Stimulated activated CD4-positive, alpha-beta T cell treated with anti-CD3 and anti-CD28 coated beads, Interleukin-15, amount 100 ng/mL, for 48 hours (primary cell): Measurements from ENCODE around the gene TMEM109.

Experiments used
- DNase-seq, 2 donors: peaks; one replicate each; pipeline ENCODE4 v3.0.0-alpha.2; 2020; ENCODE audit warnings: low read depth in 2 of 2

The TMEM109 gene, protein sequence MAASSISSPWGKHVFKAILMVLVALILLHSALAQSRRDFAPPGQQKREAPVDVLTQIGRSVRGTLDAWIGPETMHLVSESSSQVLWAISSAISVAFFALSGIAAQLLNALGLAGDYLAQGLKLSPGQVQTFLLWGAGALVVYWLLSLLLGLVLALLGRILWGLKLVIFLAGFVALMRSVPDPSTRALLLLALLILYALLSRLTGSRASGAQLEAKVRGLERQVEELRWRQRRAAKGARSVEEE

DNA sequence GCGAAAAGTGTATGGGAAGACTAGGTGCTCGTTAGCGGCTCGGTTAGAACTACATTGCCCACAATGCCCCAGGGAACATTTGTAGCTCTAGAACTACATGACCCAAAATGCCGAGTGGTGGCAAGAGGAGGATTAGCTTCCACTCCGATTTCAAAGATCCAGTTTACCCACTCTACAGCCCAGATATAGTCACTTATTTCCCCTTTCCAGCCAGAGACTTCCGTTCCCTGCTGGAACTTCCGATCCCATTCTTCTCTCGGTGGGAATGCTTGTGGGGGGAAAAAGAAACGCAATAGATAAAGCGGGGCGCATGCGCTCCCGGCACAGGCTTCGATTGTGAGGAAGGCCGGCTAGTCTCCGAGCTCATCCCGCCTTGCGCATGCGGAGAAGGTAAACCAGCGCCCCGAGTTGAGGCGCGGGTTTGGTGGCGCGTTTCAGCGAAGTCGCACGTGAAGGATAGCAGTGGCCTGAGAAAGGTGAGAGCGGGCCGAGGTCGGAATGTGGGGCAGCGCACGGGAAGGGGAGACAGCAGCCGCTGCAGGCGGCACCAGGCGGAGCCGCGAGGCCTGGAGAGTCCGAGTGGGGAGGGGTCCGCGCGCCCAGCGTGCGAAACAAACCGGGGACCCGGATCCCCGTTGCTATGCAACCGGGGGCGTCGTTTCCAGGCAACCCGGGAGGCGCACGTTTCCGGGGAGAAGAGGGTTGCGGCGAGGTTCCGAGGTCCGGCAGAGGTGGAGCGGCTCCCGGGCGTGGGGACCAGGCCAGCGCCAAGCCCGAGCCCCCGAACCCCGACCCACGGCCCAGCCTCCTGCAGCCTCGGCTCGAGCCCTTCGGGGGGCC is at the start of gene TMEM109:
Gene TMEM109, plus strand, starts transcription at position 366 of the 840 bp plus-strand sequence. CDS start 5,536 bp downstream, outside the sequence.
- DNase-seq, result peak; percentile 79 to 82

DNA sequence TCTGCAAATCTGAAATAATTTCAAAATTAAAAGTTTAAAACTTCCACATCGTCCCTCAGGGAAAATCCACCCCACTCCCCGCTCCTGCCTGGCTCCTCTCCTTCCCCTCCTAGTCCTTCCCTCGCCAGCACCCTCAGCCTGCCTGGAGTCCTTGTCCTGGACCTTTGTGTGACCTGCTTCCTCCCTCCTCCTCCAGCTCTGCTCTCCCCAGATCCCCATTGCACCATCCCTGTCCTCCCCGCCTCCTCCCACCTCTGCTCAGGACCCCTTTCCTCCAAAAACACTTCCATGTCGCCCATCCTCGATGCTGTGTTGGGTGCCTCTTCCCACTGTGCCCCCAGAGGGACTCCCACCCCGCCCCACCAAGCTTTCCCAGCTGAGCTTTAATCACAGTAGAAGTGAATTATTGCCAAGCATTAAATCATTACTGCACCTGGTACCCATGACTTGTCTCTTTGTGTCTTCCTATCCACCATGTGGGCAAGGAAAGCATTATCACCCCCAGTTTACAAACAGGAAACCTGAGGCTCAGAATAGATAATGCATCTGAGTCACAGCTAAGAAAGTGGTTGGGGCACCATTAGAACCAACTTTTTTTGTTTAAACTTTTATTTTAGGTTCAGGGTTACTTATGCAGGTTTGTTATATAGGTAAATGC is 49.0 kb upstream of the TMEM109 start:
- no peak for DNase-seq

DNA sequence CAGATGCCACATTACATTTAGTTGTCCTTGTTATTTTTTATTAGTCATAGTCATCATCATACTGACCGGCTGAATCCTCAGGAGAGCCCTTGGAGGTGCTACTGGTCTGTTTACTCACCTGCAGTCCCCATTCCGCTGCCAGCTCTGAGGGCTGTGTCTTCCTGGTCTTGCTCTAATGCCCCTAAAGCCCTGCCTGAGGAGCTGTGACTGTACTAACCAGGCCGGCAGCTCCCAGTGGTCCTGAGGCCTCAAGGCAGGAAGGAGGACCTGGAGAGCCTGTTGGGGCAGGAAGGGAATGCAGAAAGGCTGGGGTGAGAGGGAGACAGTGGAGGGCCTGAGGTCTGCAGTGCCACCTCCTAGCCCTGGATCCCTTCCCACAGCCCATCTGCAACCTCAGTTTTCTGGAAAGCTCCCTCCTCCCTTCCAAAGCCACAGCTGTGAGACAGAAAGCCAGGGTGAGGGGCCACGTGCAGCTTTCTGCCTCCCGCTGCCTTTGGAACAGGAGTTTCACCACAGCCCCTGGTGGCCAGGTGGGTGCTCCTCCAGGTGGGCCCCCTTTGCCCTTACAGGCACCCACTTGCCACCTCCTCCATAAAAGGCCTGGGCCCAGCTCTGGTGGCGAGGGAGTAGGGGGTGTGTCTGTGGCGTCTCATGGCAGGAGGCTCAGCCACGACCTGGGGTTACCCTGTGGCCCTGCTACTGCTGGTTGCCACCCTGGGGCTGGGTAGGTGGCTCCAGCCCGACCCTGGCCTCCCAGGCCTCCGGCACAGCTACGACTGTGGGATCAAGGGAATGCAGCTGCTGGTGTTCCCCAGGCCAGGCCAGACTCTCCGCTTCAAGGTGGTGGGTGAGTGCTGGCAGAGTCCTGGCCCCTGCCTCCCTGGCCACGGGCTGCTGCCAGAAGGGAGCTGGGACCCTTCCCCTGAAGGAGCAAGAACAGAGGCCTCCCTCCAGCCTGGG is 46.8 kb upstream of the TMEM109 start, which contains the start of gene ZP1:
Gene ZP1, plus strand, starts transcription at position 632 of the 960 bp plus-strand sequence. Its CDS starts 20 bp downstream, at position 652.
- DNase-seq, result no peak

DNA sequence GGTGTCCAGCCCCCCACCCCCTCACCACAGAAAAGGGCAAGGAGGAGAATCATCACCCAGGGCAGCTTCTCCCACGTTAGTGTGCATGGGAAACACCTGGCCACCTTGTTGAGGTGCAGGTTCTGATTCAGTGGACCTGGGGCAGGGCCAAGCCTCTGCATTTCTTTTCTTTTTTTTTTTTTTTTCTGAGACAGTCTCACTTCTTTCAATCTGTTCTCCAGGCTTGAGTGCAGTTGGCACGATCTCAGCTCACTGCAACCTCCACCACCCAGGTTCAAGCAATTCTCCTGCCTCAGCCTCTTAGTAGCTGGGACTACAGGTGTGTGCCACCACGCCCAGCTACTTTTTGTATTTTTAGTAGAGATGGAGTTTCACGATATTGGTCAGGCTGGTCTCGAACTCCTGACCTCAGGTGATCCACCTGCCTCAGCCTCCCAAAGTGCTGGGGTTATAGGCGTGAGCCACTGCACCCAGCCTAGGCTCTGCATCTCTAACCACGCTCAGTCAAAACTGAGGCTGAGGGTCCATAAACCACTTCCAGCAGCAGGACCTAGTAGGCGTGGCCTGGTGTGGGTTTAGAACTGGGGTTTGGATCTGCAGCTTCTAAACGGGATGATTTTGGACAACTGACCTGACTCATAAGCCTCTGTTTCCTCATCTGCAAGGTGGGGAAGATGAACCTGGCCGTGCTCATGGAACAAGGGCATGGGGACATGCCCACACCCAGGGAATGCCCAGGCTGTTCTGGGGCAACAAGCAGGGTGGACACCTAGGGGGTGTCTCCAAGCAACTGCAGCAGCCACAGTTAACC is 45.9 kb upstream of the TMEM109 start:
- no peak for DNase-seq

DNA sequence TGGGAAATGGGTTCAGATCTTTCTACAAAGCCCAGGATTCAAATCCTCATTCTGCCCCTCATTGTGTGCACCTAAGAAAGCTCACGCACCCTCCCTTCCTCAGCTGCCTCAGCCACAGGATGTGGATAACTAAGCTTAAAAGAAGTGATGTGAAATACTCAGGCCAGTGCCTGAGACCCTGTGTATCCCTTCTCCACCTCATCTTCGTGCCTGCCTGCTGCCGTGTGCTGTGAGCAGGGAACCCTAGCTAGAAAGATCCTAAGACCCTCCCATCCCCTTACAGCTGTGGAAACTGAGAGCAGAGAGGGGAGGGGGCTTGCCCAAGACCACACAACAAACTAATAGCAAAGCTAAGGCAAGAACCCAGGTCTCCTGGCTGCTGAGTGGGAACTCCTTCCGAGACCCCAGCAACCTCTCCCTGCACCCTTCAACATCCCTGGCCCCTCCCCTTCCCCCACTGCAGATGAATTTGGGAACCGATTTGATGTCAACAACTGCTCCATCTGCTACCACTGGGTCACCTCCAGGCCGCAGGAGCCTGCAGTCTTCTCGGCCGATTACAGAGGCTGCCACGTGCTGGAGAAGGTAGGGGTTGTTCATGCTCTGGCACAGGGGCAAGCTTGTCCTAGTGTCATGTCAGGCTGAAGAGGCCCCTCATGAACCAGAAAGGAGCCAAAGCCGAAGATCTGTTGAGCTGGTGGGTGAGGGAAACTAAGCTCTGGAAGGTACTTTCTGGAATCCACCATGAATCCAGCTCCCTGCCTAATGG is 45.1 kb upstream of the TMEM109 start:
- no peak for DNase-seq

DNA sequence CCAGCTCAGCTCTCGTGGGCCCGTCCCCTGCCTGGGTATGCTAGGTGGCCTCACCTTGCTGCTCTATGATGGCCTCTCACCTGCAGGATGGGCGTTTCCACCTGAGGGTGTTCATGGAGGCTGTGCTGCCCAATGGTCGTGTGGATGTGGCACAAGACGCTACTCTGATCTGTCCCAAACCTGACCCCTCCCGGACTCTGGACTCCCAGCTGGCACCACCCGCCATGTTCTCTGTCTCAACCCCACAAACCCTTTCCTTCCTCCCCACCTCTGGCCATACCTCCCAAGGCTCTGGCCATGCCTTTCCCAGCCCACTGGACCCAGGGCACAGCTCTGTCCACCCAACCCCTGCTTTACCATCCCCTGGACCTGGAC is 44.5 kb upstream of the TMEM109 start:
- DNase-seq, result no peak

DNA sequence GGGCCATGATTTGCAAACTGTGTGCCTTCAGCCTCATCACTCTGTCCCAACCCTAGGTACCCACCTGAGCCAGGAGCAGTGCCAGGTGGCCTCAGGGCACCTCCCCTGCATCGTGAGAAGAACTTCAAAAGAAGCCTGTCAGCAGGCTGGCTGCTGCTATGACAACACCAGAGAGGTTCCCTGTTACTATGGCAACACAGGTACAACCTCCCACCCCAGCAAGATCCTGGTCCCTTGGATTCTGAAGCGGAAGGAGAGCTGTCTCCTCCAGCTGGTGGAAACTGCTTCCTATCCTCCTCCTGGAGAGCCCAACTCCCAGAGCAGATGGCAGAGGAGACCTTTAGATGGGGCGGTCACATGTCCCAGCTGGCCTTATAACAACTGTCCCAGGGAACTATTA is 43.7 kb upstream of the TMEM109 start:
- no peak for DNase-seq

DNA sequence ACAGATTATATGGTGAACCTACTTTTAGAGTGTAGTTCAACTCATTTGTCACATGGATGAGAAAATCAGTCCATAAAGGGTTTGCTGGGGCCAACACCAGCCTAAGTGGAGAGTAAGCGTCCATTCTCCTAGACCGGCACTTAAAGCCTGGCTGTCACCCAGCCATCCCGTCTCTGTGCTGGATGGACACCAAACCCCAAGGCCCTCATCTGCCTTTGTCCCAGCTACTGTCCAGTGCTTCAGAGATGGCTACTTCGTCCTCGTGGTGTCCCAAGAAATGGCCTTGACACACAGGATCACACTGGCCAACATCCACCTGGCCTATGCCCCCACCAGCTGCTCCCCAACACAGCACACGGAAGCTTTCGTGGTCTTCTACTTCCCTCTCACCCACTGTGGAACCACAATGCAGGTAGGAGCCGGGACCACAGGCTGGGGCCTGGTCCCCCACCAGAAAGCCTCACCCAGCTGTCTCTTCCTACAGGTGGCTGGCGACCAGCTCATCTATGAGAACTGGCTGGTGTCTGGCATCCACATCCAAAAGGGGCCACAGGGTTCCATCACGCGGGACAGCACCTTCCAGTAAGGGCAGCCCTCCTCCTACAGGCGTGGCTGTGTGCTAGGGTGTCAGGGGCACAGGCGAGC is 43.1 kb upstream of the TMEM109 start:
- DNase-seq, result no peak

DNA sequence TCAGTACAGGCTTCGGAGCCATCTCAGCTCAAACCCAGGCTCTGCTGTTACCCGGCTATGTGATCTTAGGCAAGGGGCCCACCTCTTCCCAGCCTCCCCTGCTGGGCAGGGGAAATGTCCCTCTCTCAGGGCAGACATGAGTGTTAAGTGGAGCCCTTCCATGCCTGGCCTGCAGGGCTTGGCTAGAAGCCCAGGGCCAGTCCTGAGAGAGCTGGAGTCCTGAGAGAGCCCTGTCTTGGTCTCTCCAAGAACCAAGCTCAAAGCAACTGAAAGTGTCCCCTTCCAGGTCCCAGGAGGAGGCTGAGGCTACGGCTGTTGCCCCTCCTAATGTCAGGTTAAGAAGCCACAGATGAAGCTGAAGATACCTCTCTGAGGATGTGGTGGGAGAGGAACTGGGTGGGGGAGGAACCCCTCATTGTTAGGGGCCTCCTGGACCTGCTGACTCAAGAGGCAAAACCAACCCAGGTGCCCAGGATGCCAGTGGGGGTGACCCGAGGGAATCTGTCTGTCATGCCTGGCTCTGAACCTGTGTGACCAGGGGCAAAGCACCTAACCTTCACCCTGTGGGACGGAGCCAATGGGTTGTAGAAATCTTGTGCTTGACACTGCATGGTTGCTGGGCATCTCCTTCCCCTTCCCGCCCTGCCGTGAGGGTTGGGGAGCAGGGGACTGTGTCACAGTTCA is 42.4 kb upstream of the TMEM109 start:
- DNase-seq, result no peak

DNA sequence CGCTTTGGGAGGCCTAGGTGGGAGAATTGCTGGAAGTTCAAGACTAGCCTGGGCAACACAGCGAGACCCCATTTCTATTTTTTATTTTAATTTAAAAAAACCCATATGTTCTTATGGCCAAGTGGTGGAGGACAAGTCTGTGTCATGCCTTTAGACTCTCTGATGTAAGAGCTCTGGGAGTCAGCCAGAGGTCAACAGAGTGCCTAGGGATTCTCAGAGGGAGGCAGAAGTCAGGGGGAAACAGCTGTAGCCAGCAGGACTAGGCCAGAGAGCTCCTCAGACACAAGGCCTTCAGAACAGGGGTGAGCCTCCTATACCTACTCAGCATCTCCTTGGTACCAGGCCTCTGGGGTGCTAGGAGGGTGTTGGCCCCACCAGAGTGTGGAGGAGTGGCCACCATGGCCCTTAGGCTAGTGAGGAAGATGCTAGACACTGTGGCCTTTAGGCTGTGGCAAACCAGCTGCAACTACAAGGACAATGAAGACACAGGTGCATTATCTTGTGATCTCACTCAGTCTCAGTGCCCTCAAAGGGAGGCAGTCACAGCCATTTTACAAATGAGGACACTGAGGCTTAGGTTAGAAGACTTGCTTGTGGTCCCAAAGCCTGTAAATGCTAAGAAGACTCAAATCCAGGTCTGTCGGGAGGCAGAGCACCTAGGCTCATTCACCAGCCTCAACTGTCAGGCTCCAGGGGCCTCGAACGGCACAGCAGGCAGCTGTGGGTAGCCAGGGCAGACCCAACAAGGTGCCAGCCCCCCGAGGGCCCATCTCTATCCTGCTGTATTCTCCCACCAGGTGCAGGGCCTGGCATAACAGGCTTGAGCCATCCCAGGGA is 41.6 kb upstream of the TMEM109 start:
- DNase-seq, result no peak

DNA sequence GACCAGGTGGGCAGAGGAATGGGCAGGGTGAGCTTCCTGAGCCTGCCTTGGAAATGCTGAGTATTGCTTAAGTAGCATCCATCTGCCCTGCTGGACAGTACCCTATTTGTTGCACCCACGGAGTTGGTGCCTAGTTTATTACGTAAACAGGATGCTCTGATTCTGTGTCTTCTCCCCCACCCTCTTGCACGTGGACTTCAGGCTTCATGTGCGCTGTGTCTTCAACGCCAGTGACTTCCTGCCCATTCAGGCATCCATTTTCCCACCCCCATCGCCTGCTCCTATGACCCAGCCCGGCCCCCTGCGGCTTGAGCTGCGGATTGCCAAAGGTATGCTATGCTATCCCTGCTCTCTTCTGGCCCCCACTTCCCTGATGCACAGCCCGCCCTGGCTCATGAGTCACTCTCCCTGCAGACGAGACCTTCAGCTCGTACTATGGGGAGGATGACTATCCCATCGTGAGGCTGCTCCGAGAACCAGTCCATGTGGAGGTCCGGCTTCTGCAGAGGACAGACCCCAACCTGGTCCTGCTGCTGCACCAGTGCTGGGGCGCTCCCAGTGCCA is 40.9 kb upstream of the TMEM109 start:
- DNase-seq, result no peak

DNA sequence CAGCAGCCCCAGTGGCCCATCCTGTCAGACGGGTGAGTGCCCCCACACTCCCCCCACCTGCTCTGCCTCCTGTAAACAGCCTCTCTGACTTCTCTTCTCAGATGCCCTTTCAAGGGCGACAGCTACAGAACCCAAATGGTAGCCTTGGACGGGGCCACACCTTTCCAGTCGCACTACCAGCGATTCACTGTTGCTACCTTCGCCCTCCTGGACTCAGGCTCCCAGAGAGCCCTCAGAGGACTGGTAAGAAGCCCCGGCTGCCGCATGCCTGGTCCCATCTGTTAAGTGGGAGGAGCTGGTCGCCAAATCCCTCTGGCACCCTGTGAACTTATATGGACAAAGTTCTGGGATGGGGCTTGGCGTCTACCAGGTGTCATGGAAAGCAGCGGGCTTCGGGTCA is 40.4 kb upstream of the TMEM109 start:
- DNase-seq, result no peak

DNA sequence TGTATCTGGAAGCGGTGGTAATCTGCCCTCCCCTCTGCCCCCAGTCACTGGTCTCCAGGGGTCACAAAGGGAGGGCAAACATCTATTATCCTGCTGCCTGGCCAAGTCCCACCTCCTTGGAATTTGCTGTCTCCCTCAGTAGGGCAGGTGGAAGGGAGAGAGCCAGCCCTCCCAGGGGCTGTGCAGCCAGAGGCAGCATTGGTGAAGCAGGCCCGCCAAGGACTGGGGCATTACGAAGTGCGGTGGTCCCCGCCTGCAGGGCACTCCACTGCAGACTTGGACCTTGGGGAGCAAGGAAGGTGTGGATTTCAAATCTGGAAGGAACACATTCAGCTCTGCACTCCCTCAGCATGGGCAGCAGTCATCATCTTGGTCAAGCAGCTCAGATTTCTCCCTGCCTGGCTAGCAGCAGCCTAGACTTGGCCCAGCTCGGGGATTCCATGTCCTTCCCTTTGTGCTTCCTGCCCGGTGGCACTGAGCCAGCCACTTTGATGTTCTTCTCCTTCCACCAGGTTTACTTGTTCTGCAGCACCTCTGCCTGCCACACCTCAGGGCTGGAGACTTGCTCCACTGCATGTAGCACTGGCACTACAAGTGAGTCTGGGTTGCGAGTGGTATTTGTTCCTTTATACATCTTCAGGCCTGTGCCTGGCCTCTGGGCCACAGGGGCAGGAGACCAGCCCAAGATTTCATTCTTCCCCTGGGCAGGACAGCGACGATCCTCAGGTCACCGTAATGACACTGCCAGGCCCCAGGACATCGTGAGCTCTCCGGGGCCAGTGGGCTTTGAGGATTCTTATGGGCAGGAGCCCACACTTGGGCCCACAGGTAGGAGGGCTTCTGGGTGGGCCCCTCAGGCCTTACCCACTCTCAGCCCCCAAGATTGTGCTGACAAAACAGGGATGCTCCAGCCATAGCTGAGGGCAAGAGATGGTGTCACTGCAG is 39.3 kb upstream of the TMEM109 start:
- DNase-seq, result no peak

DNA sequence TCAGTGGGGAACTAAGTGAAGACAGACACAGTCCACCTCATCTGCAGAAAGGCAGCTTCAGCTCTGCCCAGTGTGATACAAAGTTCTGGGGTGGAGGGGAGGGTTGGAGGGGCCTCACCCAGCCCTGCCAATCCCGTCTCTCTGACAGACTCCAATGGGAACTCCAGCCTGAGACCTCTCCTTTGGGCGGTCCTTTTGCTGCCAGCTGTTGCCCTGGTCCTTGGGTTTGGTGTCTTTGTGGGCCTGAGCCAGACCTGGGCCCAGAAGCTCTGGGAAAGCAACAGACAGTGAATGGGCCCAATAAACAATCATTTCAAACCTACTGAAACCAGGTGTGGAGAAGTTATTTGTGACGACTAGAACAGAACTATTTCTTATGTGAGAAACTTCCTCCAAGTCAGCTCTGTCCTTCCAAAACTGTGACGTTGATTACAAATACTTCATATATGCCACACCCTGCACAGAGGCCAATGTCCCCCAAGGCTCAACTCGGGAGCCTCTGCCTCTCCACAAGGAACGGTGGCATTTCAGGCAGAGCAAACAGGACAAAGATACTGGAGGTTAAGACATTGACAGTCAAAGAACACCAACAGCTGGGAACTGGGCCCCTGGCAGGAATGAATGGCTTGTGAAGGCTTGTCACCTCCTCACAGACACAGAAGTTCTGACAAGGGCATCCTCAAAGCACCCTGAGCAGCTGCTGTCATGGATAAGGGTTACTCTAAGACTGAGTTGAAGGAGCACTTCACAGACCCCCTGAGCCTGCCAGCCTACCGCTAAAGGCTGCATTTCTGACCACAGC is 38.4 kb upstream of the TMEM109 start:
- DNase-seq, result no peak

DNA sequence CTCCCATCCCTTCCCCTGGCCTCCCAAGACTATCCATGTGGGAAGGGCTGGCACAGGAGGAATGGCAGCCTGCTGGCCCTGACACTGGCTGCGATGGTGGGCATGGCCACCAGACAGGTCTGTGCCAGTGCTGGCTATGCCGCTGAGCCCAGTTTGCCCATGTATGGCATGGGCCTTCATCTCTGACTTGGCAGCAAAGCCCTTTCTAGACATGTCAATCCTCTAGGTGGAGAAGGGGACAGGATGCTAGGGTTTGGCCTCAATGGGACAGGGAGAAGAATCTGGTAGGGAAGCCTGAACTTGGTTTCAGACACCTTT is 37.8 kb upstream of the TMEM109 start:
- DNase-seq, result no peak
